Measurements from ENCODE around the gene CREBRF.
"Not testable (repeated sequence)": the region's sequence is repeated elsewhere in the genome, so short reads cannot be mapped to it uniquely, and the experiment has no call there.

CREBRF gene

GRCh38 chr5:173015192-173015591 lies 41.0 kb upstream of the CREBRF start:
- TF ChIP-seq, protein P1, sequence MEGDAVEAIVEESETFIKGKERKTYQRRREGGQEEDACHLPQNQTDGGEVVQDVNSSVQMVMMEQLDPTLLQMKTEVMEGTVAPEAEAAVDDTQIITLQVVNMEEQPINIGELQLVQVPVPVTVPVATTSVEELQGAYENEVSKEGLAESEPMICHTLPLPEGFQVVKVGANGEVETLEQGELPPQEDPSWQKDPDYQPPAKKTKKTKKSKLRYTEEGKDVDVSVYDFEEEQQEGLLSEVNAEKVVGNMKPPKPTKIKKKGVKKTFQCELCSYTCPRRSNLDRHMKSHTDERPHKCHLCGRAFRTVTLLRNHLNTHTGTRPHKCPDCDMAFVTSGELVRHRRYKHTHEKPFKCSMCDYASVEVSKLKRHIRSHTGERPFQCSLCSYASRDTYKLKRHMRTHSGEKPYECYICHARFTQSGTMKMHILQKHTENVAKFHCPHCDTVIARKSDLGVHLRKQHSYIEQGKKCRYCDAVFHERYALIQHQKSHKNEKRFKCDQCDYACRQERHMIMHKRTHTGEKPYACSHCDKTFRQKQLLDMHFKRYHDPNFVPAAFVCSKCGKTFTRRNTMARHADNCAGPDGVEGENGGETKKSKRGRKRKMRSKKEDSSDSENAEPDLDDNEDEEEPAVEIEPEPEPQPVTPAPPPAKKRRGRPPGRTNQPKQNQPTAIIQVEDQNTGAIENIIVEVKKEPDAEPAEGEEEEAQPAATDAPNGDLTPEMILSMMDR (conservative IDR thresholded peaks at IDR 0.05; ENCODE audit: low read depth, low read length) = no peak
- H3K4me3 ChIP-seq (ENCODE audit: low read length) = no peak overlapping the region
- no peak for DNase-seq (ENCODE audit: low read depth)

GRCh38 chr5:173015598-173016455 lies 40.3 kb upstream of the CREBRF start:
- DNase-seq (ENCODE audit: low read depth) = no peak
- H3K4me3 ChIP-seq (ENCODE audit: low read length) = no peak overlapping the region
- TF ChIP-seq, protein P1 (conservative IDR thresholded peaks at IDR 0.05; ENCODE audit: low read depth, low read length) = no peak

DNA sequence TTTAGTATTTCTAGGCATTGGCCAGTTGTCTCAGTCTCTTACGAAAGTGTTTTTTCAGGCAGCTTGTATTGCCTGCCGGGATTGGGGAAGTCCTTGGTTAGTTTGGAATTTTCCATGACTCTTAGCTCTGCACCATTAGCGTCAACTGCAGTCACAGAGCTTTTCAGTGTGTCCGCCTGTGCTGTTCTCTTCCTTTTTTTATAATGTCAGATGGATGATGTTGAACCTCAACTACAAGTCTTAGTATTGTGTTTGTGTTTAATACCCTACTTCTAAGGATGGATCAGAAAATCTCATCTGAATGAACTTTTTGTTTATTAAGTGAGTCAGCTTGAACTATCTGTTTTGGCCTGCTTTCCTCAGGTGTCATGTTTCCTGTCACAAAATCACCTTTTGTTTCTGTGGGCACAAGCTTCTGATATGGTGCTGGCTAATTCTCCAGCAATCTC lies 39.5 kb upstream of the CREBRF start:
- TF ChIP-seq, protein P1 (conservative IDR thresholded peaks at IDR 0.05; ENCODE audit: low read depth, low read length) = no peak
- DNase-seq (ENCODE audit: low read depth) = no peak
- H3K4me3 ChIP-seq (ENCODE audit: low read length) = no peak overlapping the region

DNA sequence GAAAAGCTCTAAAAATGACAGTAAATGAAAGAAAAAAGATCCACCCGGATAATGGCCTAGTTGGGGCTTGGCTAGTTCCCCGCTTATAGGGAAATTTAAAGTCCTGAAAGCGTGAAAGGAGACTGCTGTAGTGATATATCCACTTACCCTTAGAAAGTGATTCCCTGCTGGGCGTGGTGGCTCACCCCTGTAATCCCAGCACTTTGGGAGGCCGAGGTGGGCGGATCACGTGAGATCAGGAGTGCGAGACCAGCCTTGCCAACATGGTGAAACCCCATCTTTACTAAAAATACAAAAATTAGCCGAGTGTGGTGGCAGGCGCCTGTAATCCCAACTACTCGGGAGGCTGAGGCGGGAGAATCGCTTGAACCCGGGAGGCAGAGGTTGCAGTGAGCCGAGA lies 39.1 kb upstream of the CREBRF start:
- DNase-seq (ENCODE audit: low read depth); H3K4me3 ChIP-seq (ENCODE audit: low read length): not testable (repeated sequence)

GRCh38 chr5:173018358-173018757 lies 37.8 kb upstream of the CREBRF start:
- TF ChIP-seq, protein P1 (conservative IDR thresholded peaks at IDR 0.05; ENCODE audit: low read depth, low read length) = no peak
- DNase-seq (ENCODE audit: low read depth) = no peak
- H3K4me3 ChIP-seq (ENCODE audit: low read length) = no peak overlapping the region

DNA sequence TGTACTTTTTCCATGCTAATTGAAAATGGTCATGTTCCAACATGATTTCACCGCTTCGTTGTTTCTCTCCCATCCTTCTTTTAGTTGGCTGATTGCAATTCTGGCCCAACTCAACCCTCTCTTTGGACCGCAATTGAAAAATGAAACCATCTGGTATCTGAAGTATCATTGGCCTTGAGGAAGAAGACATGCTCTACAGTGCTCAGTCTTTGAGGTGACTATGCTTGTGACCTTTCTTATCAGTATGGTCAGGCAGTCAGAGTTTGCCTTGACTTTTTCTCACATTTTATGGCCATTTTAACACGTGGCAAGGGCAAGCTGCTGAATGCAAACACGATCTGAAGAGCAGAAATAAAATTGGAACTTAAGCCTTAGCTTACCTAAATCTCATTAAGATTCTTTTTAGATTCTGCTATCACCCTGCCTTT lies 36.0 kb upstream of the CREBRF start:
- no peak for DNase-seq (ENCODE audit: low read depth)
- TF ChIP-seq, protein P1 (conservative IDR thresholded peaks at IDR 0.05; ENCODE audit: low read depth, low read length) = no peak
- H3K4me3 ChIP-seq (ENCODE audit: low read length) = no peak overlapping the region

- H3K4me3 ChIP-seq (ENCODE audit: low read length) = no peak overlapping the region
- TF ChIP-seq, protein P1 (conservative IDR thresholded peaks at IDR 0.05; ENCODE audit: low read depth, low read length) = no peak
- DNase-seq (ENCODE audit: low read depth) = no peak
These were observed 35.5 kb upstream of the CREBRF start for GRCh38 chr5:173020643-173021042.
